OCI-LY1 (cell line): ENCODE measurements around the gene LRRFIP1.

Experiments used
- EZH2 ChIP-seq: fragments of 200-600 bp; sonication (generic), shearing (Covaris generic); IDR thresholded peaks from 2 replicates; pipeline ENCODE4 v1.8.0; 2017; ENCODE audit warnings: borderline replicate concordance, mixed run types, mild to moderate bottlenecking, antibody characterized with exemption, low read length, moderate library complexity, mixed read lengths
- TF ChIP-seq, protein P1 (sequence below): fragments of 200-600 bp; sonication (generic), shearing (Covaris generic); IDR thresholded peaks from 2 replicates; pipeline ENCODE4 v1.5.1; 2017; ENCODE audit warnings: mild to moderate bottlenecking, antibody characterized with exemption, low read length, moderate library complexity, mixed read lengths

DNA sequence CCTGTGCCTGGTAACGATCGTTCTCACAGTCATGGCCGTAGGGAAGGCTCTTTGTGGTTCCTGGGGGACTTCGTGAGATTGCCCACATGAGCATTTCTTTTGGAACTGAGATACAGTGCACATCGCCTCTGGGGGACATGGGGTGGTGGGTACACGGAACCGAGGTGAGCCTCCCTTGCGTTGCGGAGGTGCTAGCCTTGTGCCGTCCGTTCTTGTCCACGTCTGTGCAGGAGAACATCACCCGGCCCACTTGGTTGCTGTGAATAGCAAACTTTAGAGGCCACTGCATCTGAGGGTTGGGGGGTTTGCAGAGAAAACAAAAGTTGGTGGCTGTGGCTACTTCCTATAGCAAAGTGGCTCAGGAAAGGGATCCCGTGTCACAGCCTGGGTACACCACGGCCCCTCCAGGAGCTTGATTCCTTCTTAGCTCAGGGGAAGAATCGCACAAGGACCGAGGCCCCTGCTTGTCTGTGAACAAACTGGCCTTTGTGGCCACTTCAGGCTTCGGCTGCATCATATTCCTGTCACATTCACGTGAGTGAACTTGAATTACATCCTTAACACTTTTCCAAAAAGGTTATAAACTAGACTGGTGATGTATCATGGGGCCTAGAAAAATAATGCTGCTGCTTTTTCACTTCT lies 72.6 kb downstream of the LRRFIP1 start:
- TF ChIP-seq EZH2: no peak
- TF ChIP-seq, protein P1, sequence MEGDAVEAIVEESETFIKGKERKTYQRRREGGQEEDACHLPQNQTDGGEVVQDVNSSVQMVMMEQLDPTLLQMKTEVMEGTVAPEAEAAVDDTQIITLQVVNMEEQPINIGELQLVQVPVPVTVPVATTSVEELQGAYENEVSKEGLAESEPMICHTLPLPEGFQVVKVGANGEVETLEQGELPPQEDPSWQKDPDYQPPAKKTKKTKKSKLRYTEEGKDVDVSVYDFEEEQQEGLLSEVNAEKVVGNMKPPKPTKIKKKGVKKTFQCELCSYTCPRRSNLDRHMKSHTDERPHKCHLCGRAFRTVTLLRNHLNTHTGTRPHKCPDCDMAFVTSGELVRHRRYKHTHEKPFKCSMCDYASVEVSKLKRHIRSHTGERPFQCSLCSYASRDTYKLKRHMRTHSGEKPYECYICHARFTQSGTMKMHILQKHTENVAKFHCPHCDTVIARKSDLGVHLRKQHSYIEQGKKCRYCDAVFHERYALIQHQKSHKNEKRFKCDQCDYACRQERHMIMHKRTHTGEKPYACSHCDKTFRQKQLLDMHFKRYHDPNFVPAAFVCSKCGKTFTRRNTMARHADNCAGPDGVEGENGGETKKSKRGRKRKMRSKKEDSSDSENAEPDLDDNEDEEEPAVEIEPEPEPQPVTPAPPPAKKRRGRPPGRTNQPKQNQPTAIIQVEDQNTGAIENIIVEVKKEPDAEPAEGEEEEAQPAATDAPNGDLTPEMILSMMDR: no peak
